PC-9 (cell line): Measurements from ENCODE around the gene SLC1A7.

Source experiments
- CTCF ChIP-seq: fragments of 200-600 bp; sonication (generic); conservative IDR thresholded peaks from 2 replicates; pipeline ENCODE4 v1.6.1; 2017; ENCODE audit warnings: mixed run types, antibody characterized with exemption, mild to moderate bottlenecking, moderate library complexity
- EZH2 ChIP-seq: fragments of 200-600 bp; sonication (generic); IDR thresholded peaks from 2 replicates; pipeline ENCODE4 v1.8.0; 2017; ENCODE audit warnings: antibody characterized with exemption, low read depth

GRCh38 chr1:53140451-53140850 lies 2.0 kb downstream of the SLC1A7 start:
- TF ChIP-seq CTCF = no peak
- no peak for TF ChIP-seq EZH2
